ENCODE results near the gene LRP2. TPM values are rescaled to one million over a fixed set of nuclear protein-coding genes. Genes with fewer than 3 reads are reported as not detected.

Gene LRP2
- total and polyA plus RNA-seq, 10 of the 15 experiments (the other 5 are each of a cell fraction or from before 2014, with no cell fraction given): 0.01 to 0.19 (median 0.06) TPM; not detected in 5

DNA sequence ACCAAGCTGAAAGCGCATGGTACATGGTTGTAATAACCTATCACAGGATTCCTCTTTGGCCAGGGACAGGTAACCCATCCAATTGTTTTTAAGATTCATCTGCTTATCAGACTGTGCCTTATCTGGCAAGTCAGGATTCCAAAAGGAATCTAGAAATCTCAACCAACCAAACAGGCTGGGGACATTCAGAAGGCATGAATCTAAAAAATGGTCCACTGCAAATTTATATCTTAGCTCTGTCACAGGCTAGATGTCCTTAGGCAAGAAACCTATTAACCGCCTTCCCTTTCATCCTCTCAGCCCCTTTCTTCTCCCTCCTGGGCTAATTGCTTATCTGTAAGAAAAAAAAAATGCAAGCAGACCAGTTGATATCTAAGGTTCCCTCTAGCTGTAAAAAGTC, 4.3 kb downstream of the LRP2 start:
- no peaks in the 10 kb centered on the region for H4K20me1 ChIP-seq (ENCODE audit: control insufficient read depth, insufficient read depth)
- peaks cover 12 to 15% of the 10 kb centered on the region in 2 experiments for H3K27me3 ChIP-seq (replicated peaks in 1 of 2; ENCODE audit: control insufficient read depth in 2 of 2, insufficient read depth in 2 of 2, low read length in 1 of 2)
- H3K4me1 ChIP-seq (ENCODE audit: control insufficient read depth, insufficient read depth, low read length): peaks cover 6% of the 10 kb centered on the region; the same call in 1 of the 2 replicates
- no peak overlapping the region for H3K27ac ChIP-seq (ENCODE audit: control insufficient read depth, insufficient read depth)
- no peak overlapping the region for H3K4me3 ChIP-seq
- POLR2A ChIA-PET: no interaction called here
- intact Hi-C loops (cut with micrococcal nuclease; ENCODE audit: unreplicated experiment) (no loop called here), in situ Hi-C loops (cut with MboI) (no loop called here)
- WGBS (ENCODE audit: insufficient coverage, insufficient replicate concordance, low lambda C conversion rate, missing lambda C conversion rate): 100% methylated on average over 2 of the region's 2 CpGs
- H3K9ac ChIP-seq (ENCODE audit: control insufficient read depth, insufficient read depth, low read length): no peak overlapping the region
- H3K79me2 ChIP-seq (ENCODE audit: control insufficient read depth, insufficient read depth, low read length): no peaks in the 10 kb centered on the region
- no peaks in the 10 kb centered on the region for H3K36me3 ChIP-seq (ENCODE audit: control insufficient read depth in 2 of 2, insufficient read depth in 2 of 2, low read length in 1 of 2)
- no peak for DNase-seq (ENCODE audit: low read depth, low spot score)
- CTCF ChIA-PET: no interaction called here
- RAD21 ChIA-PET (ENCODE audit: unreplicated experiment): no interaction called here
- no peaks in the 10 kb centered on the region for H3K9me3 ChIP-seq (replicated peaks; ENCODE audit: control insufficient read depth, insufficient read depth, low read length)
- H2AFZ ChIP-seq (ENCODE audit: control insufficient read depth, low read depth, low read length): no peak overlapping the region
- H3K4me2 ChIP-seq (ENCODE audit: control insufficient read depth, insufficient read depth): no peak overlapping the region
- FAIRE-seq: no peak
- TF ChIP-seq HDAC6 (IDR thresholded peaks at IDR 0.05; ENCODE audit: unreplicated experiment) (no peak), REST (IDR thresholded peaks at IDR 0.05; ENCODE audit: low read depth, low read length) (no peak)
- no peak for ATAC-seq
- SMC1A ChIA-PET (ENCODE audit: uncharacterized antibody, unreplicated experiment): no interaction called here
- no TSS peak for BruUV-seq (replicated peaks)

DNA sequence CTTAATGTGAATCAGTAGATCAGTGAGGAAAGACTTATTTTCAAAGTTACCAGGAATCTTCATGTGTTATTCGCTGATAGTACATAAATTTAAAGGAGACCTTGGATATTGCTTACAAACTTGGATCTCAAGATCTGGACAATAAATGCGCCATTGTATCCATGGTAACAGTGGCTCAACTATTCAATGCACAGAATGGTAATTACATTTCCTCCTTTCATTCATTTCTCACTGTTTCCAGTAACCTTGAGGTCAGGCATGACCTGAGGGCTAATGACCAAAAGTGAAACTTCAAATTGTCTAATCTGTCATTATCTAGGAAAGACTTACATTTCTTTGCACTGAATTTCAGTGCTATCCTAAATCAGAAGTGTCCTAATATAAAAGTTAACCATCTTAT, 8.1 kb downstream of the LRP2 start:
- 47% methylated on average over 2 of the region's 2 CpGs for WGBS (ENCODE audit: insufficient coverage, insufficient replicate concordance, low lambda C conversion rate, missing lambda C conversion rate)
- no peaks in the 10 kb centered on the region; the same call in 1 of the 2 replicates for H4K20me1 ChIP-seq (ENCODE audit: control insufficient read depth, insufficient read depth)
- TF ChIP-seq STAT3 (IDR thresholded peaks at IDR 0.05; ENCODE audit: low read depth, low read length): no peak
- TF ChIP-seq BMI1 (IDR thresholded peaks at IDR 0.05; ENCODE audit: borderline replicate concordance): peak; percentile 53
- TF ChIP-seq NR2F1 (conservative IDR thresholded peaks at IDR 0.05): peak; percentile 67
- TF ChIP-seq, protein P1, sequence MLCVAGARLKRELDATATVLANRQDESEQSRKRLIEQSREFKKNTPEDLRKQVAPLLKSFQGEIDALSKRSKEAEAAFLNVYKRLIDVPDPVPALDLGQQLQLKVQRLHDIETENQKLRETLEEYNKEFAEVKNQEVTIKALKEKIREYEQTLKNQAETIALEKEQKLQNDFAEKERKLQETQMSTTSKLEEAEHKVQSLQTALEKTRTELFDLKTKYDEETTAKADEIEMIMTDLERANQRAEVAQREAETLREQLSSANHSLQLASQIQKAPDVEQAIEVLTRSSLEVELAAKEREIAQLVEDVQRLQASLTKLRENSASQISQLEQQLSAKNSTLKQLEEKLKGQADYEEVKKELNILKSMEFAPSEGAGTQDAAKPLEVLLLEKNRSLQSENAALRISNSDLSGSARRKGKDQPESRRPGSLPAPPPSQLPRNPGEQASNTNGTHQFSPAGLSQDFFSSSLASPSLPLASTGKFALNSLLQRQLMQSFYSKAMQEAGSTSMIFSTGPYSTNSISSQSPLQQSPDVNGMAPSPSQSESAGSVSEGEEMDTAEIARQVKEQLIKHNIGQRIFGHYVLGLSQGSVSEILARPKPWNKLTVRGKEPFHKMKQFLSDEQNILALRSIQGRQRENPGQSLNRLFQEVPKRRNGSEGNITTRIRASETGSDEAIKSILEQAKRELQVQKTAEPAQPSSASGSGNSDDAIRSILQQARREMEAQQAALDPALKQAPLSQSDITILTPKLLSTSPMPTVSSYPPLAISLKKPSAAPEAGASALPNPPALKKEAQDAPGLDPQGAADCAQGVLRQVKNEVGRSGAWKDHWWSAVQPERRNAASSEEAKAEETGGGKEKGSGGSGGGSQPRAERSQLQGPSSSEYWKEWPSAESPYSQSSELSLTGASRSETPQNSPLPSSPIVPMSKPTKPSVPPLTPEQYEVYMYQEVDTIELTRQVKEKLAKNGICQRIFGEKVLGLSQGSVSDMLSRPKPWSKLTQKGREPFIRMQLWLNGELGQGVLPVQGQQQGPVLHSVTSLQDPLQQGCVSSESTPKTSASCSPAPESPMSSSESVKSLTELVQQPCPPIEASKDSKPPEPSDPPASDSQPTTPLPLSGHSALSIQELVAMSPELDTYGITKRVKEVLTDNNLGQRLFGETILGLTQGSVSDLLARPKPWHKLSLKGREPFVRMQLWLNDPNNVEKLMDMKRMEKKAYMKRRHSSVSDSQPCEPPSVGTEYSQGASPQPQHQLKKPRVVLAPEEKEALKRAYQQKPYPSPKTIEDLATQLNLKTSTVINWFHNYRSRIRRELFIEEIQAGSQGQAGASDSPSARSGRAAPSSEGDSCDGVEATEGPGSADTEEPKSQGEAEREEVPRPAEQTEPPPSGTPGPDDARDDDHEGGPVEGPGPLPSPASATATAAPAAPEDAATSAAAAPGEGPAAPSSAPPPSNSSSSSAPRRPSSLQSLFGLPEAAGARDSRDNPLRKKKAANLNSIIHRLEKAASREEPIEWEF (IDR thresholded peaks at IDR 0.05; ENCODE audit: insufficient replicate concordance, low read depth, low read length): no peak
- ChIA-PET SMC1A (ENCODE audit: uncharacterized antibody, unreplicated experiment) (no interaction called here), CTCF (interaction anchor here (1.7 kb wide), 1 partner anchor 16 kb away, joined by 3 read pairs; no protein-coding TSS in a partner anchor), RAD21 (ENCODE audit: unreplicated experiment) (no interaction called here), POLR2A (no interaction called here)
- no TSS peak for BruUV-seq (replicated peaks)
- FAIRE-seq (peak; percentile 64), ATAC-seq (peak; percentile 48; the same call in 2 of the 3 replicates), DNase-seq (ENCODE audit: low read depth, low spot score) (no peak)
- no peaks in the 10 kb centered on the region for H3K4me1 ChIP-seq (ENCODE audit: control insufficient read depth, insufficient read depth, low read length)
- no peaks in the 10 kb centered on the region for H3K36me3 ChIP-seq (ENCODE audit: control insufficient read depth in 2 of 2, insufficient read depth in 2 of 2, low read length in 1 of 2)
- H3K4me2 ChIP-seq (ENCODE audit: control insufficient read depth, insufficient read depth): no peak overlapping the region
- H3K9me3 ChIP-seq (replicated peaks; ENCODE audit: control insufficient read depth, insufficient read depth, low read length): no peaks in the 10 kb centered on the region
- in situ Hi-C loops (cut with MboI) (no loop called here), intact Hi-C loops (cut with micrococcal nuclease; ENCODE audit: unreplicated experiment) (no loop called here)
- H3K4me3 ChIP-seq: no peak overlapping the region
- H3K9ac ChIP-seq (ENCODE audit: control insufficient read depth, insufficient read depth, low read length): no peak overlapping the region
- H3K27ac ChIP-seq (ENCODE audit: control insufficient read depth, insufficient read depth): no peak overlapping the region
- H3K27me3 ChIP-seq (replicated peaks in 1 of 2; ENCODE audit: control insufficient read depth in 2 of 2, insufficient read depth in 2 of 2, low read length in 1 of 2): no peaks in the 10 kb centered on the region
- no peak overlapping the region for H2AFZ ChIP-seq (ENCODE audit: control insufficient read depth, low read depth, low read length)
- H3K79me2 ChIP-seq (ENCODE audit: control insufficient read depth, insufficient read depth, low read length): no peaks in the 10 kb centered on the region

All from GM12878 (cell line).